K562 (cell line): Measurements from ENCODE around the gene CNOT1.

ENCODE experiments used
- CTCF ChIP-seq, 3 experiments: IDR thresholded peaks in 2 of 3; conservative IDR thresholded peaks in 1 of 3; 2 replicates each; pipeline ENCODE4 v1.5.1; 2011 to 2012; ENCODE audit warnings: low read length in 3 of 3, mild to moderate bottlenecking in 3 of 3, control low read depth in 2 of 3, improper control_type of control experiment in 1 of 3, inconsistent platforms in 1 of 3, low read depth in 1 of 3, mixed read lengths in 1 of 3, moderate library complexity in 1 of 3; ENCODE audit not compliant: insufficient read depth in 2 of 3
- EZH2 ChIP-seq: IDR thresholded peaks from 2 replicates; pipeline ENCODE4 v1.6.1; 2012; ENCODE audit warnings: low read depth, mild to moderate bottlenecking, inconsistent platforms, low read length, borderline replicate concordance
- HMG20A ChIP-seq: fragments of 450-650 bp; formaldehyde crosslinking; conservative IDR thresholded peaks from 2 replicates; pipeline ENCODE4 v1.4.0; 2020; ENCODE audit warnings: mild to moderate bottlenecking, mixed read lengths
- HSF4 ChIP-seq: fragments of 250-450 bp; sonication (Bioruptor Pico); IDR thresholded peaks from 2 replicates; pipeline ENCODE4 v2.1.2; 2022; ENCODE audit warnings: mild to moderate bottlenecking, moderate library complexity, borderline replicate concordance
- MAX ChIP-seq: sonication (generic); formaldehyde crosslinking; IDR thresholded peaks from 2 replicates; pipeline ENCODE4 v1.9.0; 2022; ENCODE audit warnings: mild to moderate bottlenecking, missing genetic modification reagents
- MAZ ChIP-seq, 2 experiments: fragments of 450-650 bp in 1 of 2; sonication (generic) in 1 of 2; formaldehyde crosslinking; IDR thresholded peaks in 1 of 2; conservative IDR thresholded peaks in 1 of 2; 2 replicates each; pipeline versions ENCODE4 v1.4.0 to v1.5.0; 2020; ENCODE audit warnings: mild to moderate bottlenecking in 1 of 2, missing genetic modification reagents in 1 of 2
- POLR2A ChIP-seq: fragments of 450-650 bp; conservative IDR thresholded peaks from 2 replicates; pipeline ENCODE4 v1.6.1; 2016
- RCOR1 ChIP-seq, 2 experiments: IDR thresholded peaks; 2 replicates each; pipeline ENCODE4 v1.6.1; 2012; ENCODE audit warnings: low read depth in 2 of 2, low read length in 2 of 2, borderline replicate concordance in 1 of 2, improper control_type of control experiment in 1 of 2
- SFPQ ChIP-seq: fragments of 200-400 bp; formaldehyde crosslinking; IDR thresholded peaks from 2 replicates; pipeline ENCODE4 v1.6.1; 2017; ENCODE audit warnings: mild to moderate bottlenecking, low read depth, low read length, moderate library complexity
- SNRNP70 ChIP-seq: fragments of 200-400 bp; formaldehyde crosslinking; optimal IDR thresholded peaks from 2 replicates; pipeline ENCODE3; 2017; ENCODE audit warnings: low read depth, low read length
- TAF1 ChIP-seq: IDR thresholded peaks from 2 replicates; pipeline ENCODE4 v1.6.1; 2011; ENCODE audit warnings: mild to moderate bottlenecking, low read length, moderate library complexity; ENCODE audit not compliant: insufficient read depth, control insufficient read depth, severe bottlenecking; ENCODE audit errors: extremely low read depth
- ZC3H11A ChIP-seq: IDR thresholded peaks from 2 replicates; pipeline ENCODE4 v1.6.1; 2012; ENCODE audit warnings: low read depth, low read length, improper control_type of control experiment
- ZMIZ1 ChIP-seq, 2 experiments: fragments of 150-350 bp in 1 of 2; IDR thresholded peaks; 2 replicates each; pipeline ENCODE4 v1.6.1; 2012 to 2016; ENCODE audit warnings: low read depth in 2 of 2, low read length in 2 of 2, mild to moderate bottlenecking in 1 of 2, moderate library complexity in 1 of 2

- no peak for TF ChIP-seq CTCF (IDR thresholded peaks at IDR 0.05 in 2 of 3, conservative IDR thresholded peaks at IDR 0.05 in 1 of 3; ENCODE audit: insufficient read depth in 2 of 3, low read depth in 1 of 3, low read length in 3 of 3)
- TF ChIP-seq SNRNP70 = no peak
- no peak for TF ChIP-seq RCOR1 (IDR thresholded peaks at IDR 0.05; ENCODE audit: borderline replicate concordance in 1 of 2, low read depth in 2 of 2, low read length in 2 of 2)
- TF ChIP-seq ZC3H11A = no peak
- no peak for TF ChIP-seq MAZ (CRISPR knock-in tag; conservative IDR thresholded peaks at IDR 0.05 in 1 of 2, IDR thresholded peaks at IDR 0.05 in 1 of 2)
- TF ChIP-seq HMG20A (CRISPR knock-in tag) = no peak
- no peak for TF ChIP-seq POLR2A
- TF ChIP-seq ZMIZ1 (IDR thresholded peaks at IDR 0.05; ENCODE audit: low read depth in 2 of 2, low read length in 2 of 2) = no peak
- no peak for TF ChIP-seq HSF4
- TF ChIP-seq SFPQ = no peak
- no peak for TF ChIP-seq MAX (CRISPR knock-in tag)
- TF ChIP-seq EZH2 = no peak
- no peak for TF ChIP-seq TAF1
Observed at GRCh38 chr16:58551496-58551895, 78.1 kb downstream of the CNOT1 start.
